Measurements from ENCODE around the gene CLDN9. TPM values are rescaled to one million over a fixed set of nuclear protein-coding genes. Genes with fewer than 3 reads are reported as not detected.

Gene CLDN9, protein sequence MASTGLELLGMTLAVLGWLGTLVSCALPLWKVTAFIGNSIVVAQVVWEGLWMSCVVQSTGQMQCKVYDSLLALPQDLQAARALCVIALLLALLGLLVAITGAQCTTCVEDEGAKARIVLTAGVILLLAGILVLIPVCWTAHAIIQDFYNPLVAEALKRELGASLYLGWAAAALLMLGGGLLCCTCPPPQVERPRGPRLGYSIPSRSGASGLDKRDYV
- 0.39 TPM for total RNA-seq

DNA sequence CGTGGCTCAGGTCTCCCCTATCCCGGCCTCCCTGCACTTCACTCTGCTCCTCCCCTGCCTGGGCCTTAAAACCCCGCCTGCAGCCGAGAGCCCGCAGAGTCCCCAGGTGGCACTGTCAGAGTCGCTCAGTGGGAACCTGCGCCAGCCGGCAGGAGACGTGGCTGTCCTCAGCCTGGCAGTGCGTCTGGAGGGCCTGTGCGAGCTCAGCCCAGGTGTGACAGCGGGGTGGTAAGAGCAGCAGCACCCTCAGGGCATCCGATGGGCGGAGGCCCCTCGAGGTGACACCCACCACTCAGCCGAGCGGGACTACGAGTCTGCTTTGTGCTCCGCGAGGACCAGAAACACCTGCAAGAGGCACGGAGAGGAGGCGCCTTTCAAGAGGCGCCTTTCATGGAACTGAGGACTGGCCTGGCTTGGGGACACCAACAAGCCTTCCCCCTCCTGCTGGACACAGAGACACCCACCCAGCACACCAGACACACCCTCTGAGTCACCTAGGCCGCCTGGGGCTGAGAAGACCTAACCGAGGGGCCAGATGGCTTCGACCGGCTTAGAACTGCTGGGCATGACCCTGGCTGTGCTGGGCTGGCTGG lies at the start of gene CLDN9:
Gene CLDN9, plus strand, starts transcription at position 96 of the 593 bp plus-strand sequence. Its CDS starts 440 bp downstream, at position 536.
- DNase-seq, result no peak

DNA sequence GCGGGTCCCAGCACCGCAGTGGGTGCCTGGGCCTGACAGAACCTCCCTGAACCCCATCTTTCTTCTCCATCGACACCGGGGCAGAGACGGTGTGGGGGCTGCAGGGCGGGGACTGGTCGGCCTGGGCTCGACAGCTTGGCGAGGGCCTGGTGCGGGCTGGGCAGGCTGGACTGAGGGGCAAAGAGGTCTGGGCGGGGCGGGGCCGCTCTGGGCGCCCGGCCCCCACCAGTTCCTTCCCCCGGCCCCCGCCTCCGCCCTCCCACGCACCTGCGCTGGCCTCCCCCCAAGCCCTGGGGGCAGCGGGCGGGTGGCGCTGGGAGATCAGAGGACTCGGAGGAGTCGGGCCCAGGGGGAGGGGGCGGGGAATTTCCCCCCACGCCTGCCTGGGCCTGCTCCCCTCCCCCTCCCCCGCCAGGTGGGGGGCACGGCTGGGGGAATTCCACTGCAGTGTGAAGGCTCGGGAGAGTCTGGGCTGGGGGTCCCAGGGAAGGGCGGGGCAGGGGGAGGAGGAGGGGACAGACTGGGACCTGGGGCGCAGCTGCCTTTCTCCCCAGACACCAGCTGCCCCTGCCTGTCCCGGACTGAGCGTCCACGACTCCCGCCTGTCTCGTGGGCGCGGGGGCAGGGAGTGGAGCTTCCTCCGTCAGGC lies 49.5 kb upstream of the CLDN9 start:
- no peak for DNase-seq

DNA sequence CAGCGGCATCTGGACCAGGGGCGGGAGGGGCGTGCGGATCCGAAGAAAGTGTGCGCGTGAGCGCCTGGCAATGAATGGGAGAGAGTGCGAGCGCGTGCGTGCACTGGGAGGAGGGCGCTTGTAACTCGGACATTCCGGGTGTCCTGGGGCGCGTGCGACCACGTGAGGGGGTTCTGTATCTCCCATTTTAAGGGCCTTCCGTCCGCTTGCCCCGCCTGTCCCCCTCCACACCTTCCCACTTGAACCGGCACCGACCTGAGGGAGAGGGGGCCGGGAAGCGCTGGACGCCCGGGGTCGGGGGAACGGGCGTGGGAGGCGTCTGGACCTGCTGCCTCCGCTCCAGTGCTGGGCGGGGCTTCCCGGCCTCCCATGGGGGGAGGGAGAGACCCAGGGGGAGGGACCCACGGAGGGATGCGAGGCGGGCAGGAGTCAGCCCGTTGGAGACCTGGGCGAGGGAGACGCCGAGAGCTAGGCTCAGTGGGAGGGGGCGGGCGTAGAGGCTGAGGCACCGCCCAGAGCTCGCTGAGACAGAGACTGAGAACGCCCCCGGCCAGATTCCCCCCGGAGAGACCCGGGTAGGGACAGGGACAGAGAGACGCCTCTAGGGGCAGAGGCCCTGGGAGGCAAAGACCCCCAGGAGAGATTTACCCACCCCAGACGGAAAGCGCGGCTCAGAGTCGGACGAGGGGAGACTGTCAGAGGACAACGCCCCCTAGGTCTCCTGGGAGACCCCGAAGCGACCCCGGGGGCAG lies 48.8 kb upstream of the CLDN9 start, which contains the start of gene KREMEN2:
Gene KREMEN2, plus strand, starts transcription at position 553 of the 752 bp plus-strand sequence. CDS start 246 bp downstream, outside the sequence.
- peak; percentile 16 for DNase-seq

DNA sequence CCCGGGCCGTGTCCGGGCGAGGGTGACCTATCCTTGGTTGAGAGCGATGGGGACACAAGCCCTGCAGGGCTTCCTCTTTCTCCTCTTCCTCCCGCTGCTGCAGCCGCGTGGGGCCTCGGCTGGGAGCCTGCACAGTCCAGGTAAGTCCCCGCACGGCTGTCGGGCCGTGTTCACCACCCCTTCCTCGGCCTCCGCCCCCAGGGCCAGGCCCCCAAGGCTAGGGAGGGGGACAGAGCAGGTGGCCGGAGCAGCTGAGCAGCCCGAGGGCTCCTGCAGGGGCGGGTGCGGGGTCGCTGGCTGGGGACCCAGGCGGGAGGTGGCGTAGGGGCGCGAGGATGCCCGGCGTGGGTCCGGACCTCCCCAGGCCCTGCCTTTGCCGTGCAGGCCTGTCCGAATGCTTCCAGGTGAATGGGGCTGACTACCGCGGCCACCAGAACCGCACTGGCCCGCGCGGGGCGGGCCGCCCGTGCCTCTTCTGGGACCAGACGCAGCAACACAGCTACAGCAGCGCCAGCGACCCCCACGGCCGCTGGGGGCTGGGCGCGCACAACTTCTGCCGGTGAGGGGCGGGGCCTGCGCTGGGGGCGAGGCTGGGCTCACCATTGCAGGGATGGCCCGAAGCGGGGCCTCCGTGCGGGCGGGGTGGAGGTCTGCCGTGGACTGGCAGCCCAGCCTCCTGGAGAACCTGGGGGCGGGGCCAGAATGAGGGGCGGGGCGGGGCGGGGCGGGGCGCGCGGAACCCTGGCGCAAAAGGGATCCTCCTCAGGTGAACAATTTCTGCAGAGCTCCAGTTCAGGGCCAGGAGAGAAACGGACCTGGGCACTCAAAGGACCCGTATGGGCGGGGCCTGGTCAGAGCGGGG lies 48.0 kb upstream of the CLDN9 start:
- no peak for DNase-seq

DNA sequence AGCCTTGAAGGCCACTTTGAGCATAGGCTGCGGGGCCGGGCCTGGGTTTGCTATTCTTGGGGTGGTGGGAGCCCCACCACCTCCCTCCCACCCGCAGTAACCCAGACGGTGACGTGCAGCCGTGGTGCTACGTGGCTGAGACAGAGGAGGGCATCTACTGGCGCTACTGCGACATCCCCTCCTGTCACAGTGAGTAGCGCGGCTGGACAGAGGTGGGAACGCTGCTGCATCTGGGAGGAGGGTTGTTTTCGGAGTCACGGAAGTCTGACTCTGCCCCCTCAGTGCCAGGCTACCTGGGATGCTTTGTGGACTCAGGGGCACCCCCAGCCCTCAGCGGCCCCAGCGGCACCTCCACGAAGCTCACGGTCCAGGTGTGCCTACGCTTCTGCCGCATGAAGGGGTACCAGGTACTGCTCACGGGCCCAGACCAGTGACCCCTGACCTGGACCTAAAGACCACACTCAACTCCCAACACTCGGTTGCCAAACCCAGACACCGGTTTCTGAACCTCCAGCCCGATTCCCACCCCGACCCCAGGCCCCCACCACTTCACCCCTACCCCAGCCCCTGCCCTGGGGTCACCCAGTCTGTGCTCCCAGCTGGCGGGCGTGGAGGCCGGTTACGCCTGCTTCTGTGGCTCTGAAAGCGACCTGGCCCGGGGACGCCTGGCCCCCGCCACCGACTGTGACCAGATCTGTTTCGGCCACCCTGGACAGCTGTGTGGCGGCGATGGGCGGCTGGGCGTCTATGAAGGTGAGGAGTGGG lies 46.5 kb upstream of the CLDN9 start:
- DNase-seq, result no peak

DNA sequence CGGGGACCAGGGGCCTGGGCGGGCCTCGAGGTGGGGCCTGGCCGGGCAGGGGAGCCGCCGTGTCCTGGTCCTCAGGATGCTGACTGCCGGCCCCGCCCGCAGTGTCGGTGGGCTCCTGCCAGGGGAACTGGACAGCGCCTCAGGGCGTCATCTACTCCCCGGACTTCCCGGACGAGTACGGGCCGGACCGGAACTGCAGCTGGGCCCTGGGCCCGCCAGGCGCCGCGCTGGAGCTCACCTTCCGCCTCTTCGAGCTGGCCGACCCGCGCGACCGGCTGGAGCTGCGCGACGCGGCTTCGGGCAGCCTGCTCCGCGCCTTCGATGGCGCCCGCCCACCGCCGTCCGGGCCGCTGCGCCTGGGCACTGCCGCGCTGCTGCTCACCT lies 45.9 kb upstream of the CLDN9 start:
- DNase-seq, result no peak

DNA sequence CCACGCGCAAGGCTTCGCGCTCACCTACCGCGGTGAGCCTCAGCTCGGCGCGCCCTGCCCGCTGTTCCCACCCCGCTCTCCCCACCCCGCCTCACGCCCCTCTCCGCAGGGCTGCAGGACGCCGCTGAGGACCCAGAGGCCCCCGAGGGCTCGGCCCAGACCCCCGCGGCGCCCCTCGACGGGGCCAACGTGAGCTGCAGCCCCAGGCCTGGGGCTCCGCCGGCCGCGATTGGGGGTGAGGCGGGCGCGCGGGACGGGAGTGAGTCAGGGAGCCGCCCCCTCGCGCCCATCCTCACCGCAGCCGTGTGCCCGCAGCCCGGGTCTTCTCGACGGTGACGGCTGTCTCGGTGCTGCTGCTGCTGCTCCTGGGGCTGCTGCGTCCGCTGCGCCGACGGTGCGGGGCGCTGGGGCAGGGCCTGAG lies 45.5 kb upstream of the CLDN9 start:
- no peak for DNase-seq

DNA sequence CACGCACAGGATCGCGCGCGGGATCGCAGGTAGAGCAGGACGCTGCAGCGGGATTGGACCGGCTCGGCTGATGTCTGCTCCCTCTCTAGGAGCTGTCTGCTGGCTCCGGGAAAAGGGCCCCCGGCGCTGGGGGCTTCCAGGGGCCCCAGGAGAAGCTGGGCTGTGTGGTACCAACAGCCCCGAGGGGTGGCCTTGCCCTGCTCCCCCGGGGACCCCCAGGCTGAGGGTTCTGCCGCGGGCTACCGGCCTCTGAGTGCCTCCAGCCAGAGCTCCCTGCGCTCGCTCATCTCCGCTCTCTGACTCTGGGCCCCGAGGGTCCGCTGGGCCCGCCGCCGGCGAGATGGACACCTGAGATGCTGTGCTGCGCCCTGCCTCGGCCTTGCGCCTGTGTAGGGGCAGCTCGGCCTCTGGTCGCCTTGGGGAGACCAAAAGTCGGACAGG lies 45.0 kb upstream of the CLDN9 start:
- DNase-seq, result no peak

DNA sequence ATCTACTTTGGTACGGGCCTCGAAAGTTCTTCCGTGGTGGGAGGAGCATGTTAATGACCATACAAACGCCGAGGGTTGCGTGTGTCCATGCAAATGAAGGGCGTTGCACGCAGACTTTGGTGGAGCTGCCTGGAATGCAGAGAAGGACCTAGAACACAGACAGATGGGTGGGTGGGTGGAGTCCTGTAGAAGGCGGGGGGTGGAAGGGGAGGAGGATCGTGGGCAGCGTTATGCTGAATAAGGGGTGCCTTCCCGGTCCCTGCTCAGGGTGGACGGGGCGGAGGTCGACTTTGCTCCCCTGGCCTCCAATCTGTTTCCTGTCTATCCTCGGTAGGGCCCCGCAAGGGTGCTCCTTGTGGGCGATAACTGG lies 44.4 kb upstream of the CLDN9 start:
- no peak for DNase-seq

DNA sequence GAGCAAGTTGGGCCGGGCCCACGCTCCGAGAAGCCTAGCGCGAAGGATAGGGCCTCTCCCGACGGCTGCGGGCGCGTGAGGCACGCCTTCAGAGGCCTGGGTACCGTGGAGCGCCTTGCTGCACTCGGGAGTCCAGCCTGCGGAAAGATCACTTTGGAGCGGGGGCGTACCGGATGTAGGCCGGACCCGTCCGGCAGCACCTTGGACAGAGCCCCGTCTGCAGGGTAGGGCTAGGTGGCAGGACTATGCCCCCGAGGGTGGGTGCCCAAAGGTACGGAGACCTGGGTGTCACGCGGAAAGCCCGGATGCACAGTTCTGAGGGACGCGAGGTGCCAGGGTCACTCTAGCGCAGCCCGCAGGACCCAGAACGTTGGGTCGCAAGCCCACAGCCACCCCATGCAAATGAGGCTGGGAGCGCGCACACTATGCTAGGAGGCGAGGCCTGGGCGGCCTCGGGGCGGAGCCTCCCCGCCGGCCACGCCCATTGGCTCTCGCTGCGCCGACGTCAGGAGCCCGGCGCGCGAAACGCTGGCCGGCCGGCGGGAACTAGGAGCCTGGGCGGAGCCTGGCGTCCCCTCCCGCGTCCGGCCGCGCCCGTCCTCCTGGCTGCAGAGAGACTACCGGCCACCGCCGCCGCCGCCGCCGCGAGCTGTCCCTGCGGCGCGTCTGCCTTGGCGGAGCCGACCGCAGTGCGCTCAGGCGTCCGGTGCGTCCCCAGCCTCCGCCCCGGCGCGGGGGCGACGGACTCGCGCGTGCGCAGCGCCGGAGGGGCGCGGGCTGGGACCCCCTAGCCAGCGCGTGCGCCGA lies 43.8 kb upstream of the CLDN9 start, which contains the start of gene PAQR4:
Gene PAQR4, plus strand, starts transcription at position 611 of the 807 bp plus-strand sequence. CDS start 327 bp downstream, outside the sequence.
- DNase-seq, result peak; percentile 51

DNA sequence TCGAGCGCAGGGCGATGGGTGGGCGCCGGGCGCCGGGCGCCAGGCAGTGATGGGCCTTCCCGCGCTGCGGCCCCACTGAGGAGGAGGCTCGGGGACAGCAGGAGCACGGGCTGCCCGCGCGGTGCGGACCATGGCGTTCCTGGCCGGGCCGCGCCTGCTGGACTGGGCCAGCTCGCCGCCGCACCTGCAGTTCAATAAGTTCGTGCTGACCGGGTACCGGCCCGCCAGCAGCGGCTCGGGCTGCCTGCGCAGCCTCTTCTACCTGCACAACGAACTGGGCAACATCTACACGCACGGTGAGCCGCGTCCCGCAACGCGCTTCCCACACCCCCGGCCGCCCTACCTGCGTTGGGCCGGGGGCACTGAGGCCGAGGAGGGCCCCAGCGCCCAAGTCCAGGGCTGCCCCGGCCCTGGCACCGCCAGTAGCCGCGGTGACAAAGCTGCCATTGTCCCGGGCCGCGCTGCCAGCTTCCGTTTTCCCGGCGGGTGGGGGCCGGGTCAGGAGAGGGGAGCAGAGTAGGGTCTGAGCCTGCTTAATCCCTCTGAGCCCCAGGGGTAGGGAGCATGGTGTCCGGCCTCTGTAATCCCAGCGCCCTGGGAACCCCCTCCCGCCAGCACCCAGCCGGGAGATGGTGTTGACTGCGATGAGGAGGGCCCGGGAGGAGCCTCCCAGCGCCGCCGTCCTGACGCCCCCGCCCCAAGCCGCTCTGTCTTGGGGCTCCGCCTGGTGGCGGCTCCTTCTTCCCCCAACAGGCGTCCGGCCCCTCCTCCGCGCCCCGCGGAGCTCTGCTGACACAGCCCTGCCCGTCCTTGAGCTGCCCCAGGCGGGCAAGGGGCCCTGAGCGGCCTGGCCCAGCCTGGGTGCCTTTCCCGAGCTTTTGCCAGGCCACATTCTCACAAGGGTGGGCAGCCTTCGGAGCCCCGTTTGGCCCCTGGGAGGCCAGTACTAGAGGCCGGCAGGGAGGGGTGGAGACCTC lies 42.9 kb upstream of the CLDN9 start:
- DNase-seq, result no peak

DNA sequence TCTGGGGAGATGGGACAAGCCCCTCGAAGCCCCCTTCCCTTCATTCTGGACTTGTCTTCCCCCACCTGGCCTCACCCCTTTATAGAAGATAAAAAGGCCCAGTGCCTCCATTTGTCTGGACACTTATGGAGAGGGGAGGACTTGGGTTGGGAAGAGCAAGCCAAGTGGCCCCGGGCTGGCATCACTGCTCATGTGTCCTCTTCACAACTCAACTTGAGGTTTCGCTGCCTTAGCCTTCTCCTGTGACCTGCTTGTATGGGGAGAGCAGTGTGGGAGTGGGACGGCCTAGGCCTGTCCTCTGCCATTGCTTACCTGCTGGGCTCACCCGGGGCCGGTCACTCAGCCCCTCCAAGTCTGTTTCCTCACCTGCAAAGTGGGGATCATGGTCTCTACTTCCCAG lies 42.2 kb upstream of the CLDN9 start:
- no peak for DNase-seq

DNA sequence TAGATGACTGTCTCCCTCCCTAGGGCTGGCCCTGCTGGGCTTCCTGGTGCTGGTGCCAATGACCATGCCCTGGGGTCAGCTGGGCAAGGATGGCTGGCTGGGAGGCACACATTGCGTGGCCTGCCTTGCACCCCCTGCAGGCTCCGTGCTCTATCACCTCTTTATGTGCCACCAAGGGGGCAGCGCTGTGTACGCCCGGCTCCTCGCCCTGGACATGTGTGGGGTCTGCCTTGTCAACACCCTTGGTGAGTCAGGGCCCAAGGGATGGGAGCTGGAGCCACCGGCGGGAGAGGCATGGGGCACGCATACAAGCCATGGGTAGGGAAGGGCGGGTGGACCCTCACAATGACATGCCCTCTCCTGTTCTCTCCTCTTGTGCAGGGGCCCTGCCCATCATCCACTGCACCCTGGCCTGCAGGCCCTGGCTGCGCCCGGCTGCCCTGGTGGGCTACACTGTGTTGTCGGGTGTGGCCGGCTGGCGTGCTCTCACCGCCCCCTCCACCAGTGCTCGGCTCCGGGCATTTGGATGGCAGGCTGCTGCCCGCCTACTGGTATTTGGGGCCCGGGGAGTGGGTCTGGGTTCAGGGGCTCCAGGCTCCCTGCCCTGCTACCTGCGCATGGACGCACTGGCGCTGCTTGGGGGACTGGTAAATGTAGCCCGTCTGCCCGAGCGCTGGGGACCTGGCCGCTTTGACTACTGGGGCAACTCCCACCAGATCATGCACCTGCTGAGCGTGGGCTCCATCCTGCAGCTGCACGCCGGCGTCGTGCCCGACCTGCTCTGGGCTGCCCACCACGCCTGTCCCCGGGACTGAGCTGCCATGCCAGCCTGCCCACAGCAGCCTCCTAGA lies 41.4 kb upstream of the CLDN9 start:
- DNase-seq, result no peak

DNA sequence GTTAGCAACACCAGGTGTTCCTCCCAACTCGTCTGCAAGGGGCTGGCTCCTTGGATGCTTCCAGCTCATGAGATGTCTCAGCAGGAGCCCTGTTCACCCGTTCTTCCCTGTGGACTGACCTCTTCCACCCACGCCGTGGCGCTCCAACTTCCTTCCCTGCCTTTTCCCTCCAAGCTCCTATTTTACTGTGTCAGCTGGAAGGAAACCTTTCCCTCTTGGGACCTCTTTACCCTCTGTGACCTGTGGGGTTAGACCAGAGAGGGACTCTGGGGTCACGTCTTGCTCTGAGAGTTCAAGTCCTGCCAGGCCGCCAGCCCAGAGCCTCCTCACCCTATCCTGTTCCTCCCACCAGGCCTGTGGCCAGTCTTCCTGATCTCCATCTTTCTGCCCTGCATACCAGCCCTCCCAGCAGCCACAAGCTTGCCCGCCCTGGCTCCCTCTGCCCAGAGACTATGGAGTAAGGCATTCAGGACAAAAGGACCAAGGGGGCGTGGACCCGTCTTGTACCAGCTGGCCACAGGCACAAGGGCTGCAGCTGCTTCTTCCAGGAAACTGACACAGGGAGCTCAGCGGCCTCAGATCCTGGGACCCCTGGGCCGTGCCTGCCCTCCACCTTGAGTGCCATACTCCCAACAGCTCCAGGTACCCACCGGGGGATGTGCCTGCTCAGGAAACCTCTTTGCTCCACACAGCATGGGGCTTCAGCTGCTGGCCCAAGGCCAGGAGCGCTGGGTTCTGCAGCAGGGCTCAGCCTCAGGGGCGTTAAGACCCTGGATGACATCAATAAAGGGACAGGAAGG lies 40.5 kb upstream of the CLDN9 start:
- no peak for DNase-seq

DNA sequence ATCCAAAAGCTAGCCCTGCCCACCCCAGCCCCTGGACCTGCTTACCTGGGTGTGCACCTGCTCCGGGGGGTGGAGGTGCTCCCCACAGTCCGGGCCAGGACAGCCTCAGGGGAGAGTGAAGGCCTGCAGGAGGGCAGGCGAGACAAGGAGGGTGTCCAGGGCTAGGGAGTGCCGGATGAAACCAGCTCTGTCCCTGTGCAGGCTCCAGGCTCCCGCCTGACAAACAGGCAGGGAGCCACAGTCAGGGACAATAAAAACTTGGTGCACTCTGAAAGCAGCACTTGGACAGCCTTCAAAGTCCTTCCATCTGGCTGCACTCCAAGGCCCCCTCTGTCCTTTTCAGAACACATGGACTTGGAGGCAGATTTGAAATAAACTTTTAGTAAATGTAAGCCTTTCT lies 39.6 kb upstream of the CLDN9 start:
- DNase-seq, result no peak

DNA sequence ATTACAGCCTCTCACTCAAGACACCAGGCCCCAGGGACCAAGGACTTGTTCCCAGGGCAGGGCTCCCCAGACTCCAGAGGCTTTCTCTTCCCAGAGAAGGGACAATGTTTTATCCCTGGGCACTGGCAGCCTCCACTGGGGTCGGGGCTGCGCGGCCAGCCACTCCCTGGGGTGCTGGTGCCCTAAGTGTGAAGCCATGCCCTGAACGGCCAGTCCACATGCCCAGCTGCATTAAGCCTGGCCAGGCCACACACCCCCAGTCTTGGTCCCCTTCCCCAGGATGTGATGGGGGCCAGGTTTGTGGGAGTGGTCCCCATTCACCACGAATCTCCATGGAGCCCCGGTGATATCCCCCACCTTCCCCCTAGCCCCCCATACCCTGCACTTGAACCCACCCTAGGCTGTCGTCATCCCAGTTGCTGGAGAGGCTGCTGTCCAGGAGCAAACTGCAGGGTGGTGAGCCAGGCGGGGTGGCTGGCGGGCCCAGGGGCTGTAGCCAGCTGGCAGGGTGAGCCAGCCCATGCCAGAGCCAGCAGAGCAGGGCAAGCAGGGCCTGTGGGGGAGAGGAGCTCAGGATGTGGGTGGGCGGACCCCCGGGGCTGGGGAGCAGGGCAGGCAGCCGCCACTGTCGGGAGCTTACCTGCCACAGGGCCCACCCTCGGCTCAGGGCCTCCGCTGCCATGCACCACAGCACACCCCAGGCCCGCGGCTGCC lies 39.0 kb upstream of the CLDN9 start:
- no peak for DNase-seq
